Right lung (tissue), 5 donors: ENCODE measurements around the gene MFGE8. TPM values are rescaled to one million over a fixed set of nuclear protein-coding genes. Genes with fewer than 3 reads are reported as not detected.
A peak's percentile ranks its signal among the peaks of the same experiment; 100 is the strongest.

Experiments used
- DNase-seq, 2 donors: peaks; one replicate each; pipeline ENCODE4 v3.0.0-alpha.2; 2013
- polyA plus RNA-seq, 5 donors: library from polyadenylated mRNA; unstranded; fragments of 120-200 nt; gene quantifications; one replicate each; pipeline versions ENCODE4 v1.2.1 to v1.2.3, GENCODE V29; 2013; ENCODE audit warnings: inconsistent platforms in 1 of 5, low replicate concordance in 1 of 5; ENCODE audit not compliant: insufficient read length in 5 of 5, insufficient read depth in 1 of 5

The MFGE8 gene
- polyA plus RNA-seq, 5 donors: 103 to 149 (median 121) TPM

- DNase-seq: no peak
Observed at GRCh38 chr15:88901508-88902220, 11.5 kb downstream of the MFGE8 start.

- no peak for DNase-seq
Observed at GRCh38 chr15:88900982-88901418, 12.2 kb downstream of the MFGE8 start.

- no peak for DNase-seq
Observed at GRCh38 chr15:88900309-88900981, 12.7 kb downstream of the MFGE8 start.

- no peak for DNase-seq
Observed at GRCh38 chr15:88899251-88899650, 13.9 kb downstream of the MFGE8 start.

- DNase-seq: no peak
Observed at GRCh38 chr15:88898736-88899135, 14.4 kb downstream of the MFGE8 start.

- peak; percentile 75 to 81 for DNase-seq
Observed at GRCh38 chr15:88897456-88898194, 15.6 kb downstream of the MFGE8 start.

- DNase-seq: no peak
Observed at GRCh38 chr15:88897142-88897455, 16.1 kb downstream of the MFGE8 start.

- DNase-seq: no peak
Observed at GRCh38 chr15:88896333-88897033, 16.7 kb downstream of the MFGE8 start.

- no peak for DNase-seq
Observed at GRCh38 chr15:88894819-88895767, 18.1 kb downstream of the MFGE8 start, which contains the start of gene HAPLN3. TSS of gene HAPLN3 (minus strand) at chr15:88895544. CDS start at chr15:88887298, 8,246 bp downstream.

GRCh38 chr15:88894348-88894818 lies 18.8 kb downstream of the MFGE8 start:
- no peak for DNase-seq

- no peak for DNase-seq
Observed at GRCh38 chr15:88891540-88892254, 21.5 kb downstream of the MFGE8 start.

- no peak for DNase-seq
Observed at GRCh38 chr15:88890495-88890894, 22.7 kb downstream of the MFGE8 start.

- no peak for DNase-seq
Observed at GRCh38 chr15:88888719-88889118, 24.5 kb downstream of the MFGE8 start.

- DNase-seq: no peak
Observed at GRCh38 chr15:88887068-88887580, 26.1 kb downstream of the MFGE8 start.

GRCh38 chr15:88882785-88883184 lies 30.4 kb downstream of the MFGE8 start:
- DNase-seq: no peak

- DNase-seq: no peak
Observed at GRCh38 chr15:88881775-88882174, 31.4 kb downstream of the MFGE8 start.

GRCh38 chr15:88880944-88881740 lies 32.0 kb downstream of the MFGE8 start:
- no peak for DNase-seq

- DNase-seq: no peak
Observed at GRCh38 chr15:88878720-88879184, 34.4 kb downstream of the MFGE8 start.

- no peak for DNase-seq
Observed at GRCh38 chr15:88877906-88878305, 35.3 kb downstream of the MFGE8 start.
